Caco-2 (cell line): ENCODE data around the gene CISTR. TPM values are rescaled to one million over a fixed set of nuclear protein-coding genes. Genes with fewer than 3 reads are reported as not detected.

ENCODE experiments used
- BruUV-seq: library from RNA; stranded (reverse); fragments of 400-500 nt; replicated peaks from 2 replicates; lab custom pipeline; 2021; lab: Mats Ljungman, UMichigan
- CTCF ChIA-PET: fragments of 300-600 bp; sonication (Branson Sonifier 250); formaldehyde crosslinking; loops from one replicate; lab custom pipeline; 2022; ENCODE audit warnings: antibody characterized with exemption; lab: Charles Lee
- POLR2A ChIA-PET: fragments of 300-600 bp; sonication (Branson Sonifier 250); formaldehyde crosslinking; loops from one replicate; lab custom pipeline; 2022; ENCODE audit warnings: antibody characterized with exemption; lab: Charles Lee
- DNase-seq, 2 experiments: peaks; one replicate each; pipeline versions ENCODE4 v3.0.0 to v3.0.0-alpha.2; 2020 to 2022
- H3K27me3 ChIP-seq: replicated peaks from 2 replicates; pipeline ENCODE4 v1.6.0; 2011; ENCODE audit warnings: low read length; ENCODE audit not compliant: control insufficient read depth, insufficient read depth
- H3K36me3 ChIP-seq: 2 replicates; pipeline ENCODE4 v1.5.1; 2011; ENCODE audit warnings: low read length; ENCODE audit not compliant: control insufficient read depth, insufficient read depth
- H3K4me1 ChIP-seq: fragments of 250-450 bp; sonication (Bioruptor Pico); 2 replicates; pipeline ENCODE4 v1.5.1; 2020; ENCODE audit warnings: mild to moderate bottlenecking
- H3K4me3 ChIP-seq: 2 replicates; pipeline ENCODE4 v1.5.1; 2011; ENCODE audit warnings: low read depth, mild to moderate bottlenecking, control low read depth, low read length
- H3K9me3 ChIP-seq: fragments of 250-450 bp; sonication (Bioruptor Pico); 2 replicates; pipeline ENCODE4 v1.5.1; 2020; ENCODE audit warnings: mild to moderate bottlenecking, moderate library complexity
- H3K27ac Mint-ChIP-seq: one replicate; pipeline ENCODE4 v1.8.0; 2022; ENCODE audit warnings: mixed read lengths; ENCODE audit not compliant: unreplicated experiment
- H3K27me3 Mint-ChIP-seq: one replicate; pipeline ENCODE4 v1.8.0; 2022; ENCODE audit warnings: mixed read lengths; ENCODE audit not compliant: insufficient read depth, unreplicated experiment
- H3K36me3 Mint-ChIP-seq: one replicate; pipeline ENCODE4 v1.8.0; 2022; ENCODE audit warnings: mild to moderate bottlenecking, mixed read lengths; ENCODE audit not compliant: insufficient read depth, unreplicated experiment
- H3K4me1 Mint-ChIP-seq: one replicate; pipeline ENCODE4 v1.8.0; 2022; ENCODE audit warnings: low read depth, mixed read lengths; ENCODE audit not compliant: unreplicated experiment
- H3K4me3 Mint-ChIP-seq: one replicate; pipeline ENCODE4 v1.8.0; 2022; ENCODE audit warnings: mild to moderate bottlenecking, moderate library complexity, mixed read lengths; ENCODE audit not compliant: unreplicated experiment
- H3K9me3 Mint-ChIP-seq: one replicate; pipeline ENCODE4 v1.8.0; 2022; ENCODE audit warnings: mixed read lengths; ENCODE audit not compliant: unreplicated experiment
- intact Hi-C: fragments of 100-400 bp; cut with micrococcal nuclease; formaldehyde crosslinking; loops from one replicate; pipeline ENCODE4 v1.10.0; 2022; ENCODE audit not compliant: unreplicated experiment
- total RNA-seq: library from RNA; stranded (reverse); gene quantifications from 2 replicates; pipeline ENCODE4 v1.2.3, GENCODE V29; 2022
- TF ChIP-seq, protein P1 (sequence below), 2 experiments: fragments of 200-600 bp in 1 of 2; IDR thresholded peaks; 1 replicate in 1 of 2; 2 replicates in 1 of 2; pipeline versions ENCODE4 v1.5.1 to v1.8.0; 2011 to 2022; ENCODE audit warnings: antibody characterized with exemption in 1 of 2, control low read depth in 1 of 2, inconsistent platforms in 1 of 2, low read depth in 1 of 2, low read length in 1 of 2, mild to moderate bottlenecking in 1 of 2, moderate library complexity in 1 of 2; ENCODE audit not compliant: insufficient read depth in 1 of 2, severe bottlenecking in 1 of 2, unreplicated experiment in 1 of 2

CISTR gene
- total RNA-seq, 1 experiment from 2014 or later = not detected

DNA sequence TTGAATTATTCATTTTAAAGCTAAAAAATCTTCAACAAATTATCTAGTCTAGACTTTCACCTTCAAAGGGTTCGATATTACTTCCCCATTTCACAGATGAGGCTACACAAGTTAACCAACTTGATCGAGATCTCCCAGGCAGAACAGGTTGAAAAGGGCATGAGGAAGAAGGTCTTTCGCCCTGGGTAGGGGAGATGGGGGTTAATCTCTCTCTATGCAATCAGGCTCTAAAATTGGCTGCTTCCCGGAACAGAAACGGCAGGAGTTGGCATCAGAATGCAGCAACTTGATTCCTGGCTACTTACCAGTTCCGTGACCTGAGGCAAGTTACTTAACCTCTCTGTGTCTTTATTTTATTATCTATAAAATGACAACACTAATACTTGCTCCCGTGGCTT lies 2.4 kb upstream of the CISTR start:
- no peak for DNase-seq
- no peaks in the 10 kb centered on the region for H3K4me1 ChIP-seq
- Mint-ChIP-seq H3K4me1 (no peaks in the 10 kb centered on the region), H3K9me3 (no peaks in the 10 kb centered on the region), H3K27ac (no peak overlapping the region), H3K36me3 (no peaks in the 10 kb centered on the region), H3K27me3 (peaks cover 18% of the 10 kb centered on the region), H3K4me3 (no peak overlapping the region)
- H3K27me3 ChIP-seq = no peaks in the 10 kb centered on the region; the same call in 1 of the 2 replicates
- intact Hi-C loops = loop anchor here (10.0 kb wide), 1 partner anchor 461 kb away; no protein-coding TSS in a partner anchor
- H3K9me3 ChIP-seq = no peaks in the 10 kb centered on the region
- H3K36me3 ChIP-seq = no peaks in the 10 kb centered on the region
- TF ChIP-seq, protein P1, sequence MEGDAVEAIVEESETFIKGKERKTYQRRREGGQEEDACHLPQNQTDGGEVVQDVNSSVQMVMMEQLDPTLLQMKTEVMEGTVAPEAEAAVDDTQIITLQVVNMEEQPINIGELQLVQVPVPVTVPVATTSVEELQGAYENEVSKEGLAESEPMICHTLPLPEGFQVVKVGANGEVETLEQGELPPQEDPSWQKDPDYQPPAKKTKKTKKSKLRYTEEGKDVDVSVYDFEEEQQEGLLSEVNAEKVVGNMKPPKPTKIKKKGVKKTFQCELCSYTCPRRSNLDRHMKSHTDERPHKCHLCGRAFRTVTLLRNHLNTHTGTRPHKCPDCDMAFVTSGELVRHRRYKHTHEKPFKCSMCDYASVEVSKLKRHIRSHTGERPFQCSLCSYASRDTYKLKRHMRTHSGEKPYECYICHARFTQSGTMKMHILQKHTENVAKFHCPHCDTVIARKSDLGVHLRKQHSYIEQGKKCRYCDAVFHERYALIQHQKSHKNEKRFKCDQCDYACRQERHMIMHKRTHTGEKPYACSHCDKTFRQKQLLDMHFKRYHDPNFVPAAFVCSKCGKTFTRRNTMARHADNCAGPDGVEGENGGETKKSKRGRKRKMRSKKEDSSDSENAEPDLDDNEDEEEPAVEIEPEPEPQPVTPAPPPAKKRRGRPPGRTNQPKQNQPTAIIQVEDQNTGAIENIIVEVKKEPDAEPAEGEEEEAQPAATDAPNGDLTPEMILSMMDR (IDR thresholded peaks at IDR 0.05; ENCODE audit: insufficient read depth in 1 of 2, low read depth in 1 of 2, low read length in 1 of 2, severe bottlenecking in 1 of 2, unreplicated experiment in 1 of 2) = no peak
- no TSS peak for BruUV-seq
- ChIA-PET POLR2A (no interaction called here), CTCF (no interaction called here)
- H3K4me3 ChIP-seq = no peak overlapping the region

DNA sequence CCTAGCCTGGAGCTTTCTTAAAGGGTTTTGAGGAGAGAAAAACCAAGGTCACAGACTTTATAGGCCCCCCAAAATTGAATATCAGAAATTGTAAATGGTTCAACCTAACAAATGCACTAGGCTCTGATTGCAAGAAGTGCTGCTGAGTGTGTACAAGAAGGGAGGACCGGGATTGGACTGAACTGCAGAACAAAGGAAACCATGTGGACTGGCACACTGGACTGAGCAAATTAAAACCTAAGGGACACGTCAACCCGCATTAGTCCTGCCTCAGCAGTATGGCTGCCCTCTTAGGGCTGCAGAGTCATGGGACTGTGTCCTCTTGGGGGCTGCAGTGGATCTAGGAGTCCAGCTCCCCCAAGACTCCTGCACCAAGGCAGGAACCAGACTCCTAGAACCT lies 842 bp upstream of the CISTR start:
- ChIA-PET CTCF (interaction anchor here (0.6 kb wide), 1 partner anchor 147 kb away, joined by 3 read pairs; no protein-coding TSS in a partner anchor), POLR2A (no interaction called here)
- Mint-ChIP-seq H3K4me3 (no peak overlapping the region), H3K36me3 (no peaks in the 10 kb centered on the region), H3K27me3 (peaks cover 10% of the 10 kb centered on the region), H3K27ac (no peak overlapping the region), H3K9me3 (no peaks in the 10 kb centered on the region), H3K4me1 (no peaks in the 10 kb centered on the region)
- Histone ChIP-seq H3K9me3 (no peaks in the 10 kb centered on the region), H3K36me3 (no peaks in the 10 kb centered on the region), H3K4me1 (no peaks in the 10 kb centered on the region), H3K27me3 (no peaks in the 10 kb centered on the region; the same call in 1 of the 2 replicates), H3K4me3 (no peak overlapping the region)
- TF ChIP-seq, protein P1 (IDR thresholded peaks at IDR 0.05; ENCODE audit: insufficient read depth in 1 of 2, low read depth in 1 of 2, low read length in 1 of 2, severe bottlenecking in 1 of 2, unreplicated experiment in 1 of 2) = no peak
- intact Hi-C loops = loop anchor here (10.0 kb wide), 1 partner anchor 462 kb away; no protein-coding TSS in a partner anchor
- no peak for DNase-seq
- no TSS peak for BruUV-seq

DNA sequence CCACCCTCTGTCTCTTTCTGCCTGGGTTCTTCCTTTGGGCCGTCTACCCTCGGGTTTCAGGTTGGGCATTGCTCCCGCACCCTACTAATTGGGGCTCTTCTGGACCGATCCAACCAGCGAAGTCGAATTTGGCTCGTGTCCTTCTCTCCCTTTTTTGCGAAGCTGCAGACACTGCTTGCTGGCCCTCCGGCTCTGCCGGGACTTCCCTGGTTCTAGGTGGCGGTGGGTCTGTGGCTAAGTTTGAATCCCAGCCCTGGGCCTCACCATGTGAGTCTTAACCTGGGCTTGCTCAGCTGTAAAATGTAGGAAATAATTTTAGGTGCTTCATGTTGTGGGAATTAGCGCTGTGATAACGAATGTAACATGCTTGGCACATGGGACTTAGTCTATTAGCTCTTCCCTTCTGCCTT lies 418 bp upstream of the CISTR start:
- POLR2A ChIA-PET = no interaction called here
- intact Hi-C loops = loop anchor here (10.0 kb wide), 1 partner anchor 463 kb away; no protein-coding TSS in a partner anchor
- Mint-ChIP-seq H3K4me1 (no peaks in the 10 kb centered on the region), H3K4me3 (no peak overlapping the region), H3K27ac (no peak overlapping the region), H3K36me3 (no peaks in the 10 kb centered on the region), H3K27me3 (peaks cover 13% of the 10 kb centered on the region), H3K9me3 (no peaks in the 10 kb centered on the region)
- H3K4me1 ChIP-seq = no peaks in the 10 kb centered on the region
- H3K9me3 ChIP-seq = no peaks in the 10 kb centered on the region
- DNase-seq = no peak
- no peaks in the 10 kb centered on the region; the same call in 1 of the 2 replicates for H3K27me3 ChIP-seq
- no peaks in the 10 kb centered on the region for H3K36me3 ChIP-seq
- no peak overlapping the region for H3K4me3 ChIP-seq
- no TSS peak for BruUV-seq
- CTCF ChIA-PET = interaction anchor here (0.6 kb wide), 1 partner anchor 146 kb away, joined by 3 read pairs; no protein-coding TSS in a partner anchor
- TF ChIP-seq, protein P1 (IDR thresholded peaks at IDR 0.05; ENCODE audit: insufficient read depth in 1 of 2, low read depth in 1 of 2, low read length in 1 of 2, severe bottlenecking in 1 of 2, unreplicated experiment in 1 of 2) = no peak
